ENCODE data around the gene CUX1. TPM values are rescaled to one million over a fixed set of nuclear protein-coding genes. Genes with fewer than 3 reads are reported as not detected.

CUX1 gene
- total RNA-seq, 1 experiment from 2014 or later, result 39.6 TPM

DNA sequence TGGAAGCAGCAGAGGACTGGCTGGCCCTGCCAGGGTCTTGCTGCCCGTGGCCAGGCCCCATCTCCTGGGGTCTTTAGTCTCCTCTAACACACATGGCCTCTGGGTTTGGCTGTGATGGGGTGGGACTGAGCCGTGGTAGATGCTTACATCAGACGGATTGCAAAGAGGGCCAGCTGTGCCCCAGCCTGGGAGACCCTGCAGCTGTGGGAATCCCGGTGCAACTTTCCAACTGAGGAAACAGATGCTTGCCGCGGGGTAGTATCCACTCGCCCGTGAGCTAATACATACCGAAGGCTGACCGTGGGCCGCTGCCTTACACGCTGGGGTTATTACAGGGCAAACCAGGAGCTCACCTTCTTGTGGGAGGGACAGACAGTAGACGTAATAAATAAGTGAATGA, 445.1 kb downstream of the CUX1 start:
- Histone ChIP-seq H3K36me3 (ENCODE audit: low read depth, low read length) (no peaks in the 10 kb centered on the region), H3F3A (ENCODE audit: low read length, unreplicated experiment) (no peaks in the 10 kb centered on the region), H2AFZ (ENCODE audit: low read length) (no peak overlapping the region), H3K9ac (ENCODE audit: low read length) (no peak overlapping the region), H3K79me2 (ENCODE audit: low read length) (no peaks in the 10 kb centered on the region), H4K20me1 (ENCODE audit: low read length) (no peaks in the 10 kb centered on the region), H3K4me1 (ENCODE audit: insufficient read depth, low read length) (no peaks in the 10 kb centered on the region), H3K4me2 (ENCODE audit: low read length) (no peak overlapping the region), H3K9me2 (replicated peaks; ENCODE audit: low read length) (no peaks in the 10 kb centered on the region), H3K9me3 (ENCODE audit: low read length) (no peaks in the 10 kb centered on the region), H3K27me3 (ENCODE audit: low read length) (no peaks in the 10 kb centered on the region), H3K4me3 (ENCODE audit: low read length) (no peak overlapping the region), H3K27ac (ENCODE audit: low read length) (no peak overlapping the region)
- no TSS peak for BruUV-seq (replicated peaks)
- ATAC-seq (no peak), DNase-seq (no peak)
- ChIA-PET CTCF (no interaction called here), POLR2A (ENCODE audit: unreplicated experiment) (no interaction called here)
- intact Hi-C loops (cut with micrococcal nuclease), result no loop called here
- TF ChIP-seq, protein P1, sequence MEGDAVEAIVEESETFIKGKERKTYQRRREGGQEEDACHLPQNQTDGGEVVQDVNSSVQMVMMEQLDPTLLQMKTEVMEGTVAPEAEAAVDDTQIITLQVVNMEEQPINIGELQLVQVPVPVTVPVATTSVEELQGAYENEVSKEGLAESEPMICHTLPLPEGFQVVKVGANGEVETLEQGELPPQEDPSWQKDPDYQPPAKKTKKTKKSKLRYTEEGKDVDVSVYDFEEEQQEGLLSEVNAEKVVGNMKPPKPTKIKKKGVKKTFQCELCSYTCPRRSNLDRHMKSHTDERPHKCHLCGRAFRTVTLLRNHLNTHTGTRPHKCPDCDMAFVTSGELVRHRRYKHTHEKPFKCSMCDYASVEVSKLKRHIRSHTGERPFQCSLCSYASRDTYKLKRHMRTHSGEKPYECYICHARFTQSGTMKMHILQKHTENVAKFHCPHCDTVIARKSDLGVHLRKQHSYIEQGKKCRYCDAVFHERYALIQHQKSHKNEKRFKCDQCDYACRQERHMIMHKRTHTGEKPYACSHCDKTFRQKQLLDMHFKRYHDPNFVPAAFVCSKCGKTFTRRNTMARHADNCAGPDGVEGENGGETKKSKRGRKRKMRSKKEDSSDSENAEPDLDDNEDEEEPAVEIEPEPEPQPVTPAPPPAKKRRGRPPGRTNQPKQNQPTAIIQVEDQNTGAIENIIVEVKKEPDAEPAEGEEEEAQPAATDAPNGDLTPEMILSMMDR (conservative IDR thresholded peaks at IDR 0.05; ENCODE audit: low read depth, low read length), result no peak
- no peak for TF ChIP-seq EZH2 (IDR thresholded peaks at IDR 0.05; ENCODE audit: low read length, unreplicated experiment)
- no peak for TF ChIP-seq EZH2phosphoT487 (IDR thresholded peaks at IDR 0.05; ENCODE audit: borderline replicate concordance, low read length)

DNA sequence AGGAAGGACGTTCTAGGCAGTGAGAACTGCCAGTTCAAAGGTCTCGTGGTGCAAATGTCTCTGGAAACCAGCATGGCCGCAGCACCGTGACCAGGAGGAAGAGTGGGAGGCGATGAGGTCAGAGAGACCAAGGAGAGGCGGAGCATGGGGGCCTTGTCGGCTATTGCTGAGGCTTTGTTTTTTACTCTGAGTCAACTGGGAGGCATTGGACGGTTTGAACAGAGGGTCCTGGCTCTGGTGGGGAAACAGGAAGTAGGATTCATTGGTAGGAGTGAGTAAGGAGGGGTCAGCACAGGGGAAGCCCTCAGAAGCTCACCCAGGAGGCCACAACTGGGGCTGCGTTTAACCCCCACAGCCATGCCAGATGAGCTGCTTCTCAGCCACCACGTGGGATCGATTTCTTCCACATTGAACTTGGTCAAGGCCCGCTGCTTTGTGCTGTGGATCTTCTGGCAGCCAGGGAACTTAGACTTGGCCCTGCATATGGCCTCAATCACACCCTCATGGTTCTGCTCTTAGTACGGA, 447.0 kb downstream of the CUX1 start:
- H3K27ac ChIP-seq (ENCODE audit: low read length), result no peak overlapping the region
- no peaks in the 10 kb centered on the region for H3K9me3 ChIP-seq (ENCODE audit: low read length)
- H3F3A ChIP-seq (ENCODE audit: low read length, unreplicated experiment), result no peaks in the 10 kb centered on the region
- intact Hi-C loops (cut with micrococcal nuclease), result no loop called here
- H3K4me3 ChIP-seq (ENCODE audit: low read length), result no peak overlapping the region
- H3K4me2 ChIP-seq (ENCODE audit: low read length), result no peak overlapping the region
- H3K9ac ChIP-seq (ENCODE audit: low read length), result no peak overlapping the region
- POLR2A ChIA-PET (ENCODE audit: unreplicated experiment), result no interaction called here
- no TSS peak for BruUV-seq (replicated peaks)
- no peak for TF ChIP-seq EZH2phosphoT487 (IDR thresholded peaks at IDR 0.05; ENCODE audit: borderline replicate concordance, low read length)
- TF ChIP-seq, protein P1 (conservative IDR thresholded peaks at IDR 0.05; ENCODE audit: low read depth, low read length), result no peak
- no peak for TF ChIP-seq EZH2 (IDR thresholded peaks at IDR 0.05; ENCODE audit: low read length, unreplicated experiment)
- H2AFZ ChIP-seq (ENCODE audit: low read length), result no peak overlapping the region
- ATAC-seq (no peak), DNase-seq (no peak)
- no peaks in the 10 kb centered on the region for H3K4me1 ChIP-seq (ENCODE audit: insufficient read depth, low read length)
- no peaks in the 10 kb centered on the region for H3K36me3 ChIP-seq (ENCODE audit: low read depth, low read length)
- H3K79me2 ChIP-seq (ENCODE audit: low read length), result no peaks in the 10 kb centered on the region
- no peaks in the 10 kb centered on the region for H3K9me2 ChIP-seq (replicated peaks; ENCODE audit: low read length)
- H4K20me1 ChIP-seq (ENCODE audit: low read length), result no peaks in the 10 kb centered on the region
- no peaks in the 10 kb centered on the region for H3K27me3 ChIP-seq (ENCODE audit: low read length)
- CTCF ChIA-PET, result no interaction called here

DNA sequence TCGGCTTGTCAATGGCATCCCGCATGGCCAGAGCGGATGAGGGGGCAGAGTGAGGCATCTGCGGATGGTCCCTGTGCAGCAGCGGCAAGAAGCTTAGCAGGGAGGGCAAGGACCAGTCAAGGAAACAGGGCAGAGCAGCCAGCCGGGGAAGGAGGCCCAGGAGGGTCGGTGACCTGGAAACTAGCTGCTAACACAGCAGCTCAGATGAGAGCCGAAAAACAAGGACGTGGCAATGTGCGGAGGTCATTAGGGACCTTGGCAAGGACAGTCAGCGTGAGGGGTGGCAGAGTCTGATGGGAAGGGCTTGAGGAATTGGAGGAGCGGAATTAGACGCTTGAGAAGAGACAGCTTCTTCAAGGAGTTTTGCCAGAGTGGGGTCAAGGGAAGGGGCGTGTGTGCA, 449.1 kb downstream of the CUX1 start:
- H3K27ac ChIP-seq (ENCODE audit: low read length), result no peak overlapping the region
- H3K9me3 ChIP-seq (ENCODE audit: low read length), result no peaks in the 10 kb centered on the region
- BruUV-seq (replicated peaks), result no TSS peak
- H3K9me2 ChIP-seq (replicated peaks; ENCODE audit: low read length), result no peaks in the 10 kb centered on the region
- DNase-seq, result no peak
- H3K4me3 ChIP-seq (ENCODE audit: low read length), result no peak overlapping the region
- no peaks in the 10 kb centered on the region for H3F3A ChIP-seq (ENCODE audit: low read length, unreplicated experiment)
- no peaks in the 10 kb centered on the region for H3K4me1 ChIP-seq (ENCODE audit: insufficient read depth, low read length)
- H3K9ac ChIP-seq (ENCODE audit: low read length), result no peak overlapping the region
- TF ChIP-seq EZH2 (IDR thresholded peaks at IDR 0.05; ENCODE audit: low read length, unreplicated experiment) (no peak), EZH2phosphoT487 (IDR thresholded peaks at IDR 0.05; ENCODE audit: borderline replicate concordance, low read length) (no peak)
- TF ChIP-seq, protein P1 (conservative IDR thresholded peaks at IDR 0.05; ENCODE audit: low read depth, low read length), result no peak
- H2AFZ ChIP-seq (ENCODE audit: low read length), result no peak overlapping the region
- intact Hi-C loops (cut with micrococcal nuclease), result no loop called here
- CTCF ChIA-PET, result no interaction called here
- H3K27me3 ChIP-seq (ENCODE audit: low read length), result no peaks in the 10 kb centered on the region
- no peaks in the 10 kb centered on the region for H3K79me2 ChIP-seq (ENCODE audit: low read length)
- no peak overlapping the region for H3K4me2 ChIP-seq (ENCODE audit: low read length)
- no peaks in the 10 kb centered on the region for H4K20me1 ChIP-seq (ENCODE audit: low read length)
- POLR2A ChIA-PET (ENCODE audit: unreplicated experiment), result no interaction called here
- no peak for ATAC-seq
- H3K36me3 ChIP-seq (ENCODE audit: low read depth, low read length), result no peaks in the 10 kb centered on the region
